HCEC 1CT (cell line): ENCODE data around the gene TNPO3.
"Not testable (repeated sequence)": the region's sequence is repeated elsewhere in the genome, so short reads cannot be mapped to it uniquely, and the experiment has no call there.

Experiments used
- DNase-seq: peaks from one replicate; pipeline ENCODE4 v3.0.0-alpha.2; 2017

TNPO3 gene

GRCh38 chr7:128954830-128955802, 99.8 kb downstream of the TNPO3 start:
- DNase-seq = peak; percentile 52

DNA sequence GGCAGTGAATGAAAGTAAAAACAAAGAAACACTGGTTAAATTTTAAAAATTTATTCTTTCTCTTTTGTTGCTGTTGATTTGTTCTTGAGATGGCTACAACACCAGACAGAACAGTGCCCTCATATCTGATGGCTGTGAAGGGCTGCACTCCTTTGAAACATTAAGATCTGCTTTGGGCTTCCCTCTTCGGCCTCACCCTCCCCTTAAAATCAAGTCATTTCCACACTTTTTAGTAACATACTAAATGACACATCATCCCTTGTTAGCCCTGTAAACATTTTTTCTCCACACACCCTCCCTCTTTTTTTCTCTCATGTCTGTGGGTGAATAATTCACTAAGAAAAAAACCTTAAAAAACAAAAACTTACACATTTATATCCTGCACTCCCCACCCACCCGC, 100.8 kb downstream of the TNPO3 start:
- no peak for DNase-seq

GRCh38 chr7:128951296-128951695, 103.6 kb downstream of the TNPO3 start:
- DNase-seq = no peak

DNA sequence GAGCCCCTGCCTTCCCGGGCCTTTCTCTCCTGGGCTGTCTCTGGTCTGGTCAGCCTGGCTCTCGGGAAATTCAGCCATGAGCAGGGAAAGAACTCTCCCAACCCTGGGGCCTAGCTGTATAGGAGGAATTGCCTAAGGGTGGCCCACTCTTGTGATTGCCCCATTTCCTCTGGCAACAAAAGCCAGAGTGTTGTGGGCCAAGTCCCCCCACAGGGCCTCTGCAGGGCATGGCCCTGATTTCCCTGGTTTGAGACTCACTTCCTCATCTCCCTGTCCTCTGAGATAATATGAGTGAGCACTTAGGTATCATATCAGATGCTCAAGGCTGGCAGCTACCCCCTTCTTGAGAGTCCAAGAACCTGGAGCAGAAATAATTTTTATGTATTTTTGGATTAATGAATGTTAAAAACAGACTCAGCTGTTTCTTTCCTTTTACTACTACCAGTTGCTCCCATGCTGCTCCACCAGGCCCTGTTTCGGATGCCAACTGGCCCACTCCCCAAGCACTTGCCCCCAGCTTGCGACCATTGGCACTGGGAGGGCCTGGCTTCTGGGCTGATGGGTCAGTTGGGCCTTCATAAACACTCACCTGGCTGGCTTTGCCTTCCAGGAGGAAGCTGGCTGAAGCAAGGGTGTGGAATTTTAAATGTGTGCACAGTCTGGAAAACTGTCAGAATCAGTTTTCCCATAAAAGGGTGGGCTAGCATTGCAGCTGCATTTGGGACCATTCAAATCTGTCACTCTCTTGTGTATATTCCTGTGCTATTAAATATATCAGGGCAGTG, 105.7 kb downstream of the TNPO3 start:
- no peak for DNase-seq

GRCh38 chr7:128948312-128948973, 106.5 kb downstream of the TNPO3 start:
- DNase-seq = no peak

DNA sequence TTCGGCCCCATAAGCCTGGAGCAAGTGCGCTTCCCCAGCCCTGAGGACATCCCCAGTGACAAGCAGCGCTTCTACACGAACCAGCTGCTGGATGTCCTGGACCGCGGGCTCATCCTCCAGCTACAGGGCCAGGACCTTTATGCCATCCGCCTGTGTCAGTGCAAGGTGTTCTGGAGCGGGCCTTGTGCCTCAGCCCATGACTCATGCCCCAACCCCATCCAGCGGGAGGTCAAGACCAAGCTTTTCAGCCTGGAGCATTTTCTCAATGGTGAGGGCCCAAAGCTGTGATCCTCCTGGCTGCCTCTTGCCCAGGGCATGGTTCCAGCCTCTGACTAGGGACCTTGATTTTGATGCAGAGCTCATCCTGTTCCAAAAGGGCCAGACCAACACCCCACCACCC, 107.1 kb downstream of the TNPO3 start:
- DNase-seq = no peak

- no peak for DNase-seq
Measured at GRCh38 chr7:128946936-128947830, 107.7 kb downstream of the TNPO3 start.

DNA sequence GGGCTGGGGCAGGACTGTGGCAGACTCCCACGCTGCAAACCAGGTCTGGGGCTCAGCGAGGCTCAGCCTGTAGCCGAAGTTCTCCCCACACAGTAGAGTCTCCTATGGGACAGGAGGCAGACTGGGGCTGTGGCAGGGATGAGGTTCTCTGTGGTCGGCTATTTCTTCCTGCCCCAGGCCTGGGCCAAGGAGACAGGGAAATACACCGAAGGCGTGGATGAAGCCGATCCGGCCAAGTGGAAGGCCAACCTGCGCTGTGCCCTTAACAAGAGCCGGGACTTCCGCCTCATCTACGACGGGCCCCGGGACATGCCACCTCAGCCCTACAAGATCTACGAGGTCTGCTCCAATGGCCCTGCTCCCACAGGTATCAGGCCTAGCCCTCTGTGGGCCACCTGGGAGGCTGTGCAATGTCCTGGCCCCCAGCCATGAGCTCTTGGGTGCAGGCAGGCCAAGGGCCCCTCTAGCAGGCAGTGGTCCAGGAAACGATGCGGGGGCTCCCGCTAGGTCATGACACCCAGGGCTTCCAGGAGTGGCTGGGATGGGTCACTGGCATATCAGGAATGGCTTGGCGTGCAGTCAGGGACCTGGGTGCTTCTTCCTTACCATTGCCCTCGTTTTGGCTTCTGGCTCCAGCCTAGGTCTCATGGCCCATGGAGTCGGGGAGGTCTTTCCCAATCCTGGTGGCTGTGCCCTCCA, 109.1 kb downstream of the TNPO3 start:
- DNase-seq = no peak

GRCh38 chr7:128944487-128945236, 110.2 kb downstream of the TNPO3 start:
- DNase-seq = no peak

DNA sequence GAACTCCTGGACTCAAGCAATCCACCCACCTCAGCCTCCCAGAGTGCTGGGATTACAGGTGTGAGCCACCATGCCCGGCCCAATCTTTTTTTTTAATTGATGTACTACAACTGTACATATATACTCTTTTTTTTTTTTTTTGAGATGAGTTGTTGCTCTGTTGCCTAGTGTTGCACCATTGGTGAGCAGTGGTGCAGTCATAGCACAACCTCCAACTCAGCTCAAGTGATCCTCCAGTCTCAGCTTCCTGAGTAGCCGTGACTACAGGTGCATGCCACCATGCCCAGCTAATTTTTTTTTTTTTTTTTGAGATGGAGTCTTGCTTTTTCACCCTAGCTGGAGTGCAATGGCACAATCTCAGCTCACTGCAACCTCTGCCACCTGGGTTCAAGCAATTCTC, 111.7 kb downstream of the TNPO3 start:
- not testable (repeated sequence) for DNase-seq

DNA sequence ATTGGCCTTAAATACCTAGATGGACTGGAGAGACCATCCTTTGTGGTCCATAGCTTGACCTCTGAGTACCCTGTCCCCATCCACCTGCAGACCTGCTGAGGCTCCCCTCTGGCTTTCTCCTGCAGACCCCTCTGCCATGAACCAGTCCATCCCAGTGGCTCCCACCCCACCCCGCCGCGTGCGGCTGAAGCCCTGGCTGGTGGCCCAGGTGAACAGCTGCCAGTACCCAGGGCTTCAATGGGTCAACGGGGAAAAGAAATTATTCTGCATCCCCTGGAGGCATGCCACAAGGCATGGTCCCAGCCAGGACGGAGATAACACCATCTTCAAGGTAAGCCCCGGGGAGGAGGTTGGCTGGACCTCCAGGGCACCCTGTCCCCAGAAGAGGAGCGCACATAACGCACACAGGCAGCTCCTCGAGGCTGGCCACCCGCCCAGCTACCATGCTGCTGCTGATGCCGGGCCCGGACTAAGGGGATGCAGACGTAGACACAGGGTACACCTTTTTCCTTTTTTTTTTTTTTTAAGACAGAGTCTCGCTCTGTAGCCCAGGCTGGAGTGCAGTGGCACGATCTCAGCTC, 112.9 kb downstream of the TNPO3 start:
- no peak for DNase-seq

DNA sequence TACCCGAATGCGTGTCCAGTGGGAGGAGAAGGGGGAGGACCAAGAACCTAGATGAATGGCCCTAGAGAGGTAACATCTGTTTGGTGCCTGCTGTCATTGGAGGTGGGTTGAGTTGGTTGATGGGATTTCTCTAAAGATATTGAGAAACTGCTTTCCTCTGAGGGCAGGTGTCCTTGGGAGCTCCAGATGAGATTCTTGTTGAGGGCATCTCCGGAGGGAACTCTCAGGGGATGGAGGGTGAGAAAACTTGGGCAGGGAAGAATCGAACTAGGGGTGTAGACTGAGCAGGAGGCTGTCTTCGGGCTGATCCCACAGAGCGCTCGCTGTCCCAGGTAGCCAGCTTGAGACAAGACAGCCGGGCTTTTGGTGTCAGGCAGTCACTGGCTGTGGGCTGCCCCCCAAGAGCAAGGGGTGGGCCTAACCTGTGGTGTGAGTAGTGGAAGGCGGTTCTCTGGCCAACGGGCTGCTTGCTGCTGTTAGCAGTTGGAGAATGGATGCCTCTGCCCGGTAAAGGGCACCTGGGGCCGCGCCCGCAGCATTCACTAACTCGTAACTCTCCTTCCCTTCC, 113.5 kb downstream of the TNPO3 start:
- DNase-seq = no peak

DNA sequence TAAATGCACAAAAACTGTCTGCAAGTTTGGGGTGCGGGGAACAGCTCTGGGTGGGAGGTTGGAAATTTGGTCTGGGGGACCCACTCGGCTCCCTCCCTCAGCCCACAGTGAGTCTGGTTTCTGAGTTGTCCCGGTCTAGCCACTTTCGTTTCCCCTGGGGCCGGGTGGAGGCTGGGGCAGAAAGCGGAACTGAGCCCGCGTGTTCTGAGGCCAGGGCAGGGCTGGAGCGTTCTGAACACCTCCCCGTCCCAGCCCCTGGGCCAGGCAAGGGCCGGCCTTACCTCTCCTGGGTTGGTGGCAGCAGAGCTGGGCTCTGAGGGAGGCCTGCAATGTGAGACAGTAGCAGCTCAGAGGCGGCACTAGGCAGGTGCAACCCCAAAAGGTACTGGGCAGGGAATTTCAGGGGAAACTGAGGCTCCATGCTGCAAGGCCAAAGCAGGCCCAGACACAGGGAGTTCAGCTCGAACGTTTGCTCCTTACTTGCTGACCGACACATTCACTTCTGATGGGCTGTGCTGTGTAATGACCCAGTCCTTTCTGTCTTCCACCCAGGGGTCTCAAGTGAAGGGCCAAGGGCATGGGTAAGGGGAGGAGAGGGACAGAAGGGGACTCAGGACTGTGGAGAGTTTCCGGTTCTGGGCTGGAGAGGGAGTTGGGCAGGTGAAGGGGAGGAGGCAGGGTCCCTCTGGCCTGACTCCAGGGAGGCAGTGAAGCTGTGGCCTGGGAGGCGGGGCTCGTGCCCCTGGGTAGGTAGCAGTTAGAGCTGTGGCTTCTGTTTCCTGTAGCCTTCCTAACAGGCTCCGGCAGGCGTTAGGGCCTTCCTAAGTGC, 114.2 kb downstream of the TNPO3 start:
- no peak for DNase-seq

DNA sequence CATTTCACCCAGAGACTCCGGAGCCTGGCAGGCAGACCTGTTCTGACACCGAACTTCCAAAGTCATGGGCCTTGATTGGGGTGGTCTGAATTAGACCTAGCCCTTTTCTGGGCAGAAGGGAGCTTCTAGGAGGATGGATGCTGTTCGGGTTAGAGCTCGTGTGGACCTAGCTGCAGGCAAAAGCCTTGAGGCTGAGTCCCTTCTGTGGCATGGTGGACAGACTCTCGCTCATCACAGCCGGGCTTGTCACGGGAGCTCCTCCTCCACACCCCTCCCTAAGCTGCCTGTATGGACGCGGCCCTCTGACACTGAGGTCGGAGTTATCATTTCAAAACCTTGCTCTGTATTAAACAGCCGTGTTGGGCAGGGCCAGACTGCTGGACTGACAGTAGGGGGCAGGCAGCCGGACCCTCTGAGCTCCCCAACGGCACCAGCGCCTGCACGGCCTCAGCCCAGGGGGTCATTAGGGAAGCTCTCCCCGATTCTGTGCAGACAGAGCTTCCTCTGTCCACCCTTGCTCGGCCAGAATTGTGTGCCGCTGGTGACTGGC, 115.0 kb downstream of the TNPO3 start:
- no peak for DNase-seq

- no peak for DNase-seq
Measured at GRCh38 chr7:128939075-128939860, 115.6 kb downstream of the TNPO3 start.

- no peak for DNase-seq
Measured at GRCh38 chr7:128938544-128939074, 116.3 kb downstream of the TNPO3 start.

- DNase-seq = no peak
Measured at GRCh38 chr7:128937647-128938543, 117.0 kb downstream of the TNPO3 start, which contains the start of gene IRF5. Gene IRF5, plus strand, starts transcription at chr7:128937927. Its CDS starts 4,155 bp downstream, at chr7:128942082.
